ENCODE results near the gene SPRN.

The SPRN gene

DNA sequence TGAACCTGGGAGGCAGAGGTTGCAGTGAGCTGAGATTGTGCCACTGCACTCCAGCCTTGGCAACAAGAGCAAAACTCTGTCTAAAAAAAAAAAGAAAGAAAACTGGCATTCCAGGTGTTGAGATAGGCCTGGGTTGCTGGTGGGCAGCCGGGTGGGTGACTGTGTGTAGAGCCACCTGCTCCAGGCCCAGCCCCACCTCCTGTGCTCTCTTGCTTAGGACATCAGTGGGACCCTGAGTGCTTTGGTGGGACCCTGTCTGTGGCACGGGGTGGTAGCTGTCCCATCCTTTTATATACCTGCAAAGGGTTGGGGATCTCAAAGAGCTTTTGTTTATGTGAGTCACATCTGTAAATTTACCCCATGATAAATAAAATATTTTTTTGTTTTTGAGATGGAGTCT lies 39.2 kb downstream of the SPRN start:
- DNase-seq (ENCODE audit: low read depth): no peak
- TF ChIP-seq, protein P1, sequence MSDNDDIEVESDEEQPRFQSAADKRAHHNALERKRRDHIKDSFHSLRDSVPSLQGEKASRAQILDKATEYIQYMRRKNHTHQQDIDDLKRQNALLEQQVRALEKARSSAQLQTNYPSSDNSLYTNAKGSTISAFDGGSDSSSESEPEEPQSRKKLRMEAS (IDR thresholded peaks at IDR 0.05; ENCODE audit: low read depth, low read length): no peak
- no peak for TF ChIP-seq CTCF (IDR thresholded peaks at IDR 0.05; ENCODE audit: low read depth, low read length)
- TF ChIP-seq POLR2A (IDR thresholded peaks at IDR 0.05; ENCODE audit: extremely low read depth, insufficient read length): no peak
- no peak for TF ChIP-seq MYC (IDR thresholded peaks at IDR 0.05; ENCODE audit: low read depth, low read length)
- no peak overlapping the region for H3K4me3 ChIP-seq (ENCODE audit: low read depth, low read length)

DNA sequence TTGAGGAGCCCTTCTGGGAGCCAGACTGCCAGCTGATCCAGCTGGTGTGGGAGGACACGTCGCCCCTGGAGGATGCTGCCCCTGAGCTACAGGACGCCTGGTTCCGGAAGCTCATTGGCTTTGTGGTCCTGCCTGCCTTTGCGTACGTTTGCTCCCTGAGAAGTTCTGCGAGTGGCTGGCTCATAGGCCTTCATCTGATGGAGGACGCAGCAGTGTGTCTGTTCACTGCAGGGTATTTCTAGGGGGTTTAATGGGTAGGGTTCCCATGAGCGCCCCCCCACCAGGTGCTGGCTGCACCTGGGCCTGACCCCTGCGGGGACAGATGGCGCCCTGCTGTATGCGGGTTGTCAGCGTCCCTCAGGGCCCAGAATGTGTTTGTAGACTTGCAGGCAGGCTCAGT lies 40.4 kb downstream of the SPRN start:
- no peak overlapping the region for H3K4me3 ChIP-seq (ENCODE audit: low read depth, low read length)
- TF ChIP-seq CTCF (IDR thresholded peaks at IDR 0.05; ENCODE audit: low read depth, low read length) (no peak), MYC (IDR thresholded peaks at IDR 0.05; ENCODE audit: low read depth, low read length) (no peak), POLR2A (IDR thresholded peaks at IDR 0.05; ENCODE audit: extremely low read depth, insufficient read length) (no peak)
- TF ChIP-seq, protein P1 (IDR thresholded peaks at IDR 0.05; ENCODE audit: low read depth, low read length): no peak
- DNase-seq (ENCODE audit: low read depth): no peak

GRCh38 chr10:133383551-133383950 lies 40.9 kb downstream of the SPRN start:
- TF ChIP-seq CTCF (IDR thresholded peaks at IDR 0.05; ENCODE audit: low read depth, low read length) (no peak), POLR2A (IDR thresholded peaks at IDR 0.05; ENCODE audit: extremely low read depth, insufficient read length) (no peak), MYC (IDR thresholded peaks at IDR 0.05; ENCODE audit: low read depth, low read length) (no peak)
- TF ChIP-seq, protein P1 (IDR thresholded peaks at IDR 0.05; ENCODE audit: low read depth, low read length): no peak
- DNase-seq (ENCODE audit: low read depth): no peak
- H3K4me3 ChIP-seq (ENCODE audit: low read depth, low read length): no peak overlapping the region

DNA sequence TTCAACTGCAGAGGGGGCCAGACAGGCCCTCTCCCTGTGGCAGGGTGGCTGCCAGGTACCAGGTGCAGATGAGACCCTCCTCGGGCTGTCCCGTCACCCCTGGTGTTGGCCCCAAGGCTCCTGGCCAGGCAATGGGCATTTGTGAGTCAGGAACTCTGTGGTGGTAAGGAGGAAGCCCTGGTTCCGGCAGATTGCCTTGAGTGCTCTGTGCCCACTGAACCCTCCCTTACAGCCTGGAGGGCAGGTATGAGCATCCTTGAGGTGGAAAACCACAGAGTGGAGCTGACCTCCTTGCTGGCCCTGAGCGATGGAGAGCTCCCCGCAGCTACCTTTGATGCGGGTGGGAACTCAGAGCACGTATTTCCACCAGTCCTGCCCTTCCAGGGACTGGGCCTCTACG lies 43.4 kb downstream of the SPRN start:
- no peak for TF ChIP-seq POLR2A (IDR thresholded peaks at IDR 0.05; ENCODE audit: extremely low read depth, insufficient read length)
- H3K4me3 ChIP-seq (ENCODE audit: low read depth, low read length): no peak overlapping the region
- DNase-seq (ENCODE audit: low read depth): no peak

DNA sequence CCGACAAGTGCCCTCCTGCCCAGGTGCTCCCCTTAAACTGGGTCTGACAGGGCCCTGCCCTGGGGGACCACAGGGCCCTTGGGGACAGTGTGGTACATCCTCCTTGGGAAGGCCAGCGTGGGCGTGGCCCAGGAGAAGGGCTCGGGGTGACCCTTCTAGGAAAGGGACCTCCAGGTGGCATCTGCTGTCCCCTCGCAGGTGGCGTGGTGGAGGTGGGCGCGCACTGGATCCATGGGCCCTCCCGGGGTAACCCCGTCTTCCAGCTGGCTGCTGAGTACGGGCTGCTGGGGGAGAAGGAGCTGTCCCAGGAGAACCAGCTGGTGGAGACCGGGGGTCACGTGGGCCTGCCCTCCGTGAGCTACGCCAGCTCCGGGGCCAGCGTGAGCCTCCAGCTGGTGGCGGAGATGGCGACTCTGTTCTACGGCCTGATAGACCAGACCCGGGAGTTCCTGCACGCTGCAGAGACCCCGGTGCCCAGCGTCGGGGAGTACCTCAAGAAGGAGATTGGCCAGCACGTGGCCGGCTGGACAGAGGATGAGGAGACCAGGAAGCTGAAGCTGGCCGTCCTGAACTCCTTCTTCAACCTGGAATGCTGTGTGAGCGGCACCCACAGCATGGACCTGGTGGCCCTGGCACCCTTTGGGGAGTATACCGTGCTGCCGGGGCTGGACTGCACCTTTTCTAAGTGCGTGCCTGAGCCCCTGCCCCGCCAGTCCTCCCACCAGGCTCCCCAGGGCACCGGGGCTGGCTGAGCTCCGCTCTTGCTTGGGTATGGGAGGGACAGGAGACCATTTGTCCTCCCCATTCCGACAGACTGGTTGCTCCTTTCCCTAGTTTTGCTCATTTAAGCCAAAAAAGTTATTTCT lies 44.4 kb downstream of the SPRN start:
- no peak for DNase-seq (ENCODE audit: low read depth)
- H3K4me3 ChIP-seq (ENCODE audit: low read depth, low read length): no peak overlapping the region
- TF ChIP-seq POLR2A (IDR thresholded peaks at IDR 0.05; ENCODE audit: extremely low read depth, insufficient read length) (no peak), MYC (IDR thresholded peaks at IDR 0.05; ENCODE audit: low read depth, low read length) (no peak)
- TF ChIP-seq, protein P1 (IDR thresholded peaks at IDR 0.05; ENCODE audit: low read depth, low read length): no peak

GRCh38 chr10:133379152-133379800 lies 45.1 kb downstream of the SPRN start, which contains the start of gene PAOX:
PAOX (plus strand) TSS chr10:133379262; CDS start chr10:133379317, 55 bp downstream.
- DNase-seq (ENCODE audit: low read depth): peak; percentile 45
- no peak for TF ChIP-seq CTCF (IDR thresholded peaks at IDR 0.05; ENCODE audit: low read depth, low read length)
- TF ChIP-seq POLR2A (IDR thresholded peaks at IDR 0.05; ENCODE audit: extremely low read depth, insufficient read length): no peak
- TF ChIP-seq MYC (IDR thresholded peaks at IDR 0.05; ENCODE audit: low read depth, low read length): no peak
- TF ChIP-seq, protein P1 (IDR thresholded peaks at IDR 0.05; ENCODE audit: low read depth, low read length): no peak

More at GRCh38 chr10:133379152-133379800, 45.1 kb downstream of the SPRN start, which contains the start of gene PAOX:
- H3K4me3 ChIP-seq (ENCODE audit: low read depth, low read length): peak within 1 kb of the TSS; percentile 53
